GM23248 (cell line): ENCODE data around the gene PODXL2. TPM values are rescaled to one million over a fixed set of nuclear protein-coding genes. Genes with fewer than 3 reads are reported as not detected.
"Not testable (repeated sequence)": the region's sequence is repeated elsewhere in the genome, so short reads cannot be mapped to it uniquely, and the experiment has no call there.

Experiments
- DNase-seq: peaks from one replicate; pipeline ENCODE4 v3.0.0-alpha.2; 2015
- H2AFZ ChIP-seq: fragments of 200-600 bp; sonication (generic); 2 replicates; pipeline ENCODE4 v1.6.1; 2016; ENCODE audit warnings: antibody characterized with exemption
- H3F3A ChIP-seq: fragments of 200-600 bp; sonication (generic); 2 replicates; pipeline ENCODE4 v1.6.1; 2016; ENCODE audit warnings: mild to moderate bottlenecking, antibody characterized with exemption, mixed run types; ENCODE audit not compliant: insufficient read depth
- H3K27ac ChIP-seq: fragments of 200-600 bp; sonication (generic); 2 replicates; pipeline ENCODE4 v1.5.1; 2016; ENCODE audit warnings: mild to moderate bottlenecking
- H3K27me3 ChIP-seq: fragments of 200-600 bp; sonication (generic); replicated peaks from 2 replicates; pipeline ENCODE4 v1.6.1; 2016; ENCODE audit warnings: mild to moderate bottlenecking; ENCODE audit not compliant: insufficient read depth
- H3K36me3 ChIP-seq: fragments of 200-600 bp; sonication (generic); 2 replicates; pipeline ENCODE4 v1.6.1; 2016; ENCODE audit warnings: low read depth, mild to moderate bottlenecking
- H3K4me1 ChIP-seq: fragments of 200-600 bp; sonication (generic); 2 replicates; pipeline ENCODE4 v1.6.1; 2016; ENCODE audit warnings: mild to moderate bottlenecking; ENCODE audit not compliant: insufficient read depth
- H3K4me2 ChIP-seq: fragments of 200-600 bp; sonication (generic); one replicate; pipeline ENCODE4 v1.6.1; 2016; ENCODE audit warnings: mild to moderate bottlenecking; ENCODE audit not compliant: unreplicated experiment
- H3K4me3 ChIP-seq: fragments of 200-600 bp; sonication (generic); 2 replicates; pipeline ENCODE4 v1.5.1; 2016; ENCODE audit warnings: mild to moderate bottlenecking
- H3K79me2 ChIP-seq: fragments of 200-600 bp; sonication (generic); 2 replicates; pipeline ENCODE4 v1.6.1; 2016; ENCODE audit warnings: mild to moderate bottlenecking; ENCODE audit not compliant: insufficient read depth
- H3K9ac ChIP-seq: fragments of 200-600 bp; sonication (generic); 2 replicates; pipeline ENCODE4 v1.6.1; 2016; ENCODE audit warnings: mild to moderate bottlenecking
- H3K9me2 ChIP-seq: fragments of 200-600 bp; sonication (generic); 2 replicates; pipeline ENCODE4 v1.6.1; 2016; ENCODE audit warnings: mixed run types, mild to moderate bottlenecking, moderate library complexity; ENCODE audit not compliant: insufficient read depth
- H3K9me3 ChIP-seq: fragments of 200-600 bp; sonication (generic); one replicate; pipeline ENCODE4 v1.6.1; 2017; ENCODE audit warnings: low read depth
- H4K20me1 ChIP-seq: fragments of 200-600 bp; sonication (generic); 2 replicates; pipeline ENCODE4 v1.6.0; 2016; ENCODE audit not compliant: insufficient read depth
- EZH2 ChIP-seq: fragments of 200-600 bp; sonication (generic); IDR thresholded peaks from 2 replicates; pipeline ENCODE4 v1.6.1; 2018; ENCODE audit warnings: antibody characterized with exemption, mild to moderate bottlenecking; ENCODE audit not compliant: insufficient read depth, poor library complexity, severe bottlenecking
- EZH2phosphoT487 ChIP-seq: fragments of 200-600 bp; sonication (generic); IDR thresholded peaks from 2 replicates; pipeline ENCODE4 v1.6.1; 2018; ENCODE audit warnings: antibody characterized with exemption, moderate library complexity, mild to moderate bottlenecking, low read depth; ENCODE audit not compliant: insufficient read depth
- WGBS, 2 experiments: methylation state at CpG; one replicate each; pipeline ENCODE4 v1.1.6; 2015 to 2017; ENCODE audit warnings: low lambda C conversion rate in 2 of 2, low coverage in 1 of 2; ENCODE audit errors: missing lambda C conversion rate in 2 of 2; 5-methylcytosine and 5-hydroxymethylcytosine counted together
- in situ Hi-C: fragments of 300-500 bp; cut with MboI; formaldehyde crosslinking; loops from 2 replicates; pipeline ENCODE4 v1.15.0; 2020
- polyA plus RNA-seq: library from polyadenylated mRNA; unstranded; fragments of >200 nt; fragmentation: Nextera tagmentation; extraction: Ambion mirVana; gene quantifications from 2 replicates; pipeline ENCODE4 v1.2.1, GENCODE V29; 2016
- total RNA-seq: library from RNA; depleted of rRNA; stranded (reverse); fragments of >200 nt; shearing (Covaris generic); gene quantifications from 2 replicates; pipeline ENCODE4 v1.2.3, GENCODE V29; 2014

The PODXL2 gene
- total and polyA plus RNA-seq, 2 experiments from 2014 or later = 1.8 to 2.5 TPM

DNA sequence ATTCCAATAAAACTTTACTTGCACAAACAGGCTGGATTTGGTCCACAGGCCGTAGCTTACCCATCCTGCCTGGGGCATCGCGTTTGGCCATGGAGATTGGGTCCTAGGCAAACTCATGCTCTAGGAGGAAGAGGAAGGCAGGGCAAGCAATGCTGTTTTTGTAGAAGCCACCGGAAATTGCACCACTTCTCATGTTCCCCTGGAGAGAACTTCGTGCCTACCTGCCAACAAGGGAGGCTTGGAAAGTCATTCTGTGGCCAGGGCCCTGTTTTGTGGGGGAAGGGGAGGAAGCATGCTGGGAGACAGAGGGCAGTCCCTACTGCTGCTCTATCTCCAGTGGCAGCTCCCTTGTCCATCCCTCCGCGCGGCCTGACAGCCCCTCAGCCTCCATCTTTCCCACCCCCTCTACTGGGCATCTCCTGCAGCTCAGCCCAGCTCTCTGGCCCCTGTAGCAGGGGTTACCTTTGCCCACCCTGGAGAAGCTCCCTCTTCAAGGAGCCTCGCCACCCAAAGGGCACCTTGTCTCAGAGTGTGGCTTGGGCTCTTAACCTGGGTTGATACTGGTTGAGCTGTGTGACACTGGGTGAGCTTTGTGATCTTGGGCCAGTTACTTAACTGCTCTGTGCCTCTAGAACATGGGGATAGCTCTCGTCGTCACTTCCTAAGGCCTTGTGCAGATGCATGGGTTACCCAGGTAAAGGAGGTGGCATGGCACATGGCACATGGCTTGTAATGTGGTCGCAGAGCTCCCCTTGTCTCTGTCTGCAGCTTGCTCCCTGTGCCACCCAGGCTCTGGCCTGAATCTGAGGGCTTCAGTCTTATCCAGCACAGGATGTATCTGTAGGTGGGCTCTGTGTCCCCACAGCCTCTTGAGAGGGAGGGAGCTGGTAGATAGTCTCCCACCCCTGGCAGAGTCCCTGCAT is 49.9 kb downstream of the PODXL2 start:
- 82 to 85% methylated on average over 11 to 12 of the region's 12 CpGs for WGBS, 2 experiments
- Histone ChIP-seq H3K4me3 (no peak overlapping the region), H3K9me3 (no peaks in the 10 kb centered on the region), H3K27ac (no peak overlapping the region), H3K79me2 (peaks cover 3% of the 10 kb centered on the region; the same call in 1 of the 2 replicates), H3K27me3 (no peaks in the 10 kb centered on the region), H3K4me2 (no peak overlapping the region), H4K20me1 (no peaks in the 10 kb centered on the region), H3F3A (peaks cover 2% of the 10 kb centered on the region), H3K9me2 (no peaks in the 10 kb centered on the region), H3K9ac (no peak overlapping the region), H3K36me3 (no peaks in the 10 kb centered on the region), H2AFZ (no peak overlapping the region), H3K4me1 (peaks cover 2% of the 10 kb centered on the region; the same call in 1 of the 2 replicates)
- TF ChIP-seq EZH2phosphoT487 (no peak), EZH2 (no peak)
- in situ Hi-C loops = no loop called here
- no peak for DNase-seq

DNA sequence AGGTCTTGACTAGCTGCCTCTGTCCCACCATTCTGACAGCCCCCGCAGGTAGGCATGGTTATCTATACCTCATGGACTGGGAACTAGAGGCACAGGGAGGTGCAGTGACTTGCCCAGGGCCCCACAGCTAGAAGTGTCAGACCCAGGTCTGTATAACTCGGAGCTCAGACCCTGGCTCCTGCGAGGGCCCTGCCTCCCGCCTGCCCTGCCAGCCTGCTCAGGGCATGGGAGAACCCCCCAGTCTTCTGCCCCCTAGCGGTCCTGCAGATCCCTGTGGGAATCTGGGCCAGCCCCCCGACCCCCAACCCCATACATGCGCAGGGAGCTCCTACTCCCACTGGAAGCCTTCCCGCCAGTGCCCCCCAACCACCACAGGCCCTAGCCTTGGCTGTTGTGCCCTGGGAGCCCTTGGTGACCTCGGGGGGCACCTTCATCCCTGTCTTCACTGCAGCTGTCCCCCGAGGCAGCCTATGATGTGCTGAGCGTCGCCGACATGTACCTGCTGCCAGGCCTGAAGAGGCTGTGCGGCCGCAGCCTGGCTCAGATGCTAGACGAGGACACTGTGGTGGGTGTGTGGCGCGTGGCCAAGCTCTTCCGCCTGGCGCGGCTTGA is 50.7 kb downstream of the PODXL2 start:
- no peak overlapping the region for H3K4me3 ChIP-seq
- 90 to 96% methylated on average over 16 to 21 of the region's 21 CpGs for WGBS, 2 experiments
- H3K9me3 ChIP-seq = no peaks in the 10 kb centered on the region
- no peak overlapping the region for H2AFZ ChIP-seq
- no peak for DNase-seq
- H3K9ac ChIP-seq = no peak overlapping the region
- peaks cover 4% of the 10 kb centered on the region; the same call in 1 of the 2 replicates for H3K4me1 ChIP-seq
- no peak overlapping the region for H3K4me2 ChIP-seq
- H3F3A ChIP-seq = peaks cover 9% of the 10 kb centered on the region
- H3K79me2 ChIP-seq = no peaks in the 10 kb centered on the region
- no peaks in the 10 kb centered on the region for H3K36me3 ChIP-seq
- H4K20me1 ChIP-seq = no peaks in the 10 kb centered on the region
- in situ Hi-C loops = no loop called here
- TF ChIP-seq EZH2 (no peak), EZH2phosphoT487 (no peak)
- no peaks in the 10 kb centered on the region for H3K27me3 ChIP-seq
- H3K9me2 ChIP-seq = no peaks in the 10 kb centered on the region
- H3K27ac ChIP-seq = no peak overlapping the region

GRCh38 chr3:127680146-127680661 is 51.2 kb downstream of the PODXL2 start:
- H3K9me2 ChIP-seq = no peaks in the 10 kb centered on the region
- no peaks in the 10 kb centered on the region for H3K36me3 ChIP-seq
- no peak overlapping the region for H2AFZ ChIP-seq
- peaks cover 4% of the 10 kb centered on the region; the same call in 1 of the 2 replicates for H3K4me1 ChIP-seq
- no peaks in the 10 kb centered on the region for H3K79me2 ChIP-seq
- H3K4me3 ChIP-seq = no peak overlapping the region
- H3K4me2 ChIP-seq = no peak overlapping the region
- no peak overlapping the region for H3K9ac ChIP-seq
- no peak overlapping the region for H3K27ac ChIP-seq
- in situ Hi-C loops = no loop called here
- 94 to 97% methylated on average over 20 to 21 of the region's 21 CpGs for WGBS, 2 experiments
- H4K20me1 ChIP-seq = no peaks in the 10 kb centered on the region
- no peak for DNase-seq
- no peaks in the 10 kb centered on the region for H3K9me3 ChIP-seq
- no peaks in the 10 kb centered on the region for H3K27me3 ChIP-seq
- TF ChIP-seq EZH2phosphoT487 (no peak), EZH2 (no peak)
- peaks cover 11% of the 10 kb centered on the region for H3F3A ChIP-seq

- no peak overlapping the region for H3K9ac ChIP-seq
- in situ Hi-C loops = no loop called here
- H2AFZ ChIP-seq = no peak overlapping the region
- no peaks in the 10 kb centered on the region for H3K36me3 ChIP-seq
- H3K9me2 ChIP-seq = no peaks in the 10 kb centered on the region
- no peak for TF ChIP-seq EZH2phosphoT487
- H3K79me2 ChIP-seq = no peaks in the 10 kb centered on the region
- H4K20me1 ChIP-seq = no peaks in the 10 kb centered on the region
- H3K4me3 ChIP-seq = no peak overlapping the region
- H3K4me1 ChIP-seq = peaks cover 4% of the 10 kb centered on the region; the same call in 1 of the 2 replicates
- DNase-seq = no peak
- no peaks in the 10 kb centered on the region for H3K27me3 ChIP-seq
- H3K9me3 ChIP-seq = no peaks in the 10 kb centered on the region
- no peak overlapping the region for H3K27ac ChIP-seq
- WGBS, 2 experiments = 57 to 65% methylated on average over 1 of the region's 1 CpG
- H3K4me2 ChIP-seq = no peak overlapping the region
- peaks cover 14% of the 10 kb centered on the region for H3F3A ChIP-seq
Observed at GRCh38 chr3:127680798-127681221, 51.8 kb downstream of the PODXL2 start.

- H3K4me1 ChIP-seq, H2AFZ ChIP-seq, DNase-seq, H3K9me3 ChIP-seq, in situ Hi-C loops, H3K79me2 ChIP-seq, H3K9me2 ChIP-seq, H3K4me3 ChIP-seq, H3K36me3 ChIP-seq, H3K27ac ChIP-seq, H3K9ac ChIP-seq, H3K27me3 ChIP-seq, H4K20me1 ChIP-seq, H3K4me2 ChIP-seq: not testable (repeated sequence)
- H3F3A ChIP-seq = peaks cover 28% of the 10 kb centered on the region
- WGBS, 2 experiments = 93 to 94% methylated on average over 6 of the region's 6 CpGs
Observed at GRCh38 chr3:127682175-127682554, 53.2 kb downstream of the PODXL2 start.
